ENCODE results near the gene IGSF6.

DNA sequence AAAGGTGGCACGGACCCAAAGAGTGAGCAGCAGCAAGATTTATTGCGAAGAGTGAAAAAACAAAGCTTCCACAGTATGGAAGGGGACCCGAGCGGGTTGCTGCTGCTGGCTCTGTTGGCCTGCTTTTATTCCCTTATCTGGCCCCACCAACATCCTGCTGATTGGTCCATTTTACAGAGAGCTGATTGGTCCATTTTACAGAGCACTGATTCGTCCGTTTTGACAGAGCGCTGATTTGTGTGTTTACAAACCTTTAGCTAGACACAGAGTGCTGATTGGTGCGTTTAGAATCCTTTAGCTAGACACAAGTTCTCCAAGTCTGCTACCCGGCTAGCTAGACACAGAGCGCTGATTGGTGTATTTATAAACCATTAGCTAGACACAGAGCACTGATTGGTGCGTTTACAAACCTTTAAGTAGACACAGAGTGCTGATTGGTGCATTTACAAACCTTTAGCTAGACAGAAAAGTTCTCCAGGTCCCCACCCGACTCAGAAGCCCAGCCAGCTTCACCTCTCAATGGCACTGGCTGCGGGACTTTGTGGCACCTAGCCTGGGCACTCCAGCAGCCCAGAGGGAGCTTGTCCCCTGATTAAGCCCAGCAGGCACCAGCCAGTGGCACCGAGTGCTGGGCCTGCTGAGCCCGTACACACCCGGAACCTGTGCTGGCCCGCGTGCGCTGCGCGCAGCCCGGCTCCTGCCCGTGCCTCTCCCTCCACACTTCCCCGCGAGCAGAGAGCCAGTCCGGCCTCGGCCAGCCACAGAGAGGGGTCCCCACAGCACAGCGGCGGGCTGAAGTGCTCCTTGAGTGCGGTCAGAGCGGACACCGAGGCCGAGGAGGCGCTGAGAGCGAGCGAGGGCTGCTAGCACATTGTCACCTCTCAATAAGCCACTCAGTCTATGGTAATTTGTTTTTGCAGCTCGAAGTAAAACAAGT is 15.1 kb downstream of the IGSF6 start:
- TF ChIP-seq TCF7L2 (IDR thresholded peaks at IDR 0.05; ENCODE audit: low read depth, low read length) (no peak), CTCF (IDR thresholded peaks at IDR 0.05) (no peak), POLR2AphosphoS5 (IDR thresholded peaks at IDR 0.05; ENCODE audit: low read depth, low read length) (no peak), SIN3A (IDR thresholded peaks at IDR 0.05; ENCODE audit: borderline replicate concordance, insufficient read depth, low read depth, low read length) (no peak)

Measured in Panc1 (cell line).